HAP-1 (cell line): ENCODE data around the gene NXPH3.

Source experiments
- DNase-seq, 2 experiments: peaks; one replicate each; pipeline ENCODE4 v3.0.0-alpha.2; 2016 to 2020; ENCODE audit warnings: low spot score in 2 of 2
- H3K27me3 ChIP-seq: fragments of 250-450 bp; sonication (Bioruptor Pico); 2 replicates; pipeline ENCODE4 v1.5.1; 2020; ENCODE audit warnings: low read depth, mild to moderate bottlenecking, moderate library complexity
- H3K36me3 ChIP-seq: fragments of 250-450 bp; sonication (Bioruptor Pico); replicated peaks from 2 replicates; pipeline ENCODE4 v1.5.1; 2020; ENCODE audit warnings: mild to moderate bottlenecking
- H3K4me1 ChIP-seq: fragments of 250-450 bp; sonication (Bioruptor Pico); 2 replicates; pipeline ENCODE4 v1.5.1; 2020; ENCODE audit warnings: mild to moderate bottlenecking
- H3K4me3 ChIP-seq: fragments of 250-450 bp; sonication (Bioruptor Pico); 2 replicates; pipeline ENCODE4 v1.5.1; 2020; ENCODE audit warnings: mild to moderate bottlenecking, moderate library complexity
- H3K9me3 ChIP-seq: fragments of 250-450 bp; sonication (Bioruptor Pico); 2 replicates; pipeline ENCODE4 v1.5.1; 2020; ENCODE audit warnings: mild to moderate bottlenecking, moderate library complexity
- in situ Hi-C: fragments of 300-500 bp; cut with MboI; formaldehyde crosslinking; loops from 3 replicates; pipeline ENCODE4 v1.14.3; 2020; ENCODE audit warnings: low sequenced_read_pairs, inconsistent platforms, mixed read lengths

NXPH3 gene

DNA sequence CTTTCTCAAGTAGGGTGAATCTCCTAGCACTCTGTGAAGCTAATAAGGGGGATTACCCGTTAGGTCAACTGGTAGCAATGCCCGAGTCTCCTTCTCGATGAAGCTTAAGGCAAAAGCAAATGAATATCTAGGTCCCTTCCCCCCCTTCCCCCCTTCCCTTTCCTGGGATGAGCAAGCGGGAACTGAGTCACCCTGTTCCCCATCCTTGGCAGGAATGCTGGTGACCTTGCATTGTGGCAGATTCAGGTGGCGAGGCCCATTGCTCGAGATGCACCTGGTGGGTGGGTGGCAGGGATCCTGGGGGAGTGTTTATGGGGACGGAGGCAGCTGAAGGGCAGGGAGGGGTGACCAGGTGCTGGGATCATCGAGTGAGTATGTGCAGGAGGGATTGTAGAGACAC, 7.1 kb downstream of the NXPH3 start:
- Histone ChIP-seq H3K9me3 (no peaks in the 10 kb centered on the region), H3K4me3 (no peak overlapping the region), H3K4me1 (no peaks in the 10 kb centered on the region), H3K36me3 (no peaks in the 10 kb centered on the region), H3K27me3 (no peaks in the 10 kb centered on the region)
- no peak for DNase-seq
- in situ Hi-C loops = no loop called here

DNA sequence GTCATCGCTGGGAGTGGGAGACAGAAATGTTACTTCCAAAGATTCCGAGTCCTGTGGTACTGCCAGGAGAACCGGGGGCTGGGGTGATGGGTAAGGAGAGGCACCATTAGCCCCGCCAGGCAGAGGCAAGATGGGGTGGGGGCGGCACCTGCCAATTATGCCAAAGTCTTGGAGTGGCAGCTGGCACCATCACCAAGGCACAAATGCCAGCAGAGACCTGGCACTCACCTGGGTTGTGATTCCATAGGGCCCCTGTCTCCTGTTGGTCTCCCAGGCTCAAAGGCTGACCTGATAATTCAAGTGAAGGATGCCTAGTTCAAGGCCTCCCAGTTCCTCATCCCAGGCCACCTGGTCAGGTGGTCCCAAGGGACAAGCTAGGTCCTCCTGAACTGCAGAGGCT, 7.6 kb downstream of the NXPH3 start:
- no peaks in the 10 kb centered on the region for H3K9me3 ChIP-seq
- in situ Hi-C loops = no loop called here
- H3K27me3 ChIP-seq = no peaks in the 10 kb centered on the region
- no peaks in the 10 kb centered on the region for H3K36me3 ChIP-seq
- H3K4me1 ChIP-seq = no peaks in the 10 kb centered on the region
- no peak for DNase-seq
- H3K4me3 ChIP-seq = no peak overlapping the region

DNA sequence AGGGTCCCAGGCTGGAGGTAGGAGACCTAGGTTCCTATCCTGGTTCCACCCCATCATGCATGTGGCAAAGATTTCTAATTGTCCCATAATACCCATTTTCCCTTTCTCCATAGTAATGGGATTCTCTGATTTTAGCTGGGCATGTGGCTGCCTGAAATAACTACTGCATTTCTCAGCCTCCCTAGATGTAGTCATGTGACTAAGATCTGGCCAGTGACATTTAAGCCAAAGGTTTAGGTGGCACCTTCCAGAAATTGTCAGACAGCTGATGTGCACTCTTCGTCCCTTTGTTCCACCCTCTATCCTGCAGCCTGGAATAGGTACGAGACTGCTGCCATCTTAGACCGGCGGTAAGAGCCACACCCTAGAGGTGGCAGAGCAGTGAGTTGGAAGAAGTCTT, 8.2 kb downstream of the NXPH3 start:
- no peak overlapping the region for H3K4me3 ChIP-seq
- H3K27me3 ChIP-seq = no peaks in the 10 kb centered on the region
- H3K4me1 ChIP-seq = no peaks in the 10 kb centered on the region
- no peaks in the 10 kb centered on the region for H3K36me3 ChIP-seq
- no peaks in the 10 kb centered on the region for H3K9me3 ChIP-seq
- no peak for DNase-seq
- in situ Hi-C loops = no loop called here

DNA sequence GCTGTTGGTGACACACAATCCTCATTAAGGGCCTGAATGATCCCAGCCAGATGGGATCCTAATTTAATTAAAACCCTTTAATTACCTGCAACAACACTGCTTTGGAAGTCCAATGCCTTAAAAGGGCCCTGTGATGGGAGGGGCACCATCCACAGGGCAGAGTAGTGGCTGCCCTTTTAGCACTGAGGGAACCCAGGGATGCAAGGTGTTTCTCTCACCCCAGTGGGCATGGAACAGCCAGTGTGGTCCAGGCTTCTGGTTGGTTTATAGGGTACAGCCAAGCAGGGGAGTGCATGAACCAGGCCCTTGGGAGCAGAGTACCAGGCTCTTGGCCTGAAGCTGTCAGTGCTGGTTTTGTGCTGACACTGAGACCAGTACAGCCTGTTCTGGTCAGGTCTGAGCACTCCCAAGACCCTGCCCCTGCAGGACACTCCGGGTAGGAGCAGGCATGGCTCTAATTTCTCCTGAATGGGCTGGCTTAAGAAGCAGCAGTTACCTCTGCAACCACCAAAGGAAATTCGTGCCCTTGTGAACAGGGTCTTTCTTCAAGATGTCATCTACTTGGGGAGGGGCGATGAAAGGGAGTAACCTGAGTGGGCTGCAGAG, 9.9 kb downstream of the NXPH3 start:
- Histone ChIP-seq H3K36me3 (no peaks in the 10 kb centered on the region), H3K4me3 (no peak overlapping the region), H3K4me1 (no peaks in the 10 kb centered on the region), H3K9me3 (no peaks in the 10 kb centered on the region), H3K27me3 (no peaks in the 10 kb centered on the region)
- in situ Hi-C loops = no loop called here
- peak in 1 of 2 experiments; percentile 32 for DNase-seq

DNA sequence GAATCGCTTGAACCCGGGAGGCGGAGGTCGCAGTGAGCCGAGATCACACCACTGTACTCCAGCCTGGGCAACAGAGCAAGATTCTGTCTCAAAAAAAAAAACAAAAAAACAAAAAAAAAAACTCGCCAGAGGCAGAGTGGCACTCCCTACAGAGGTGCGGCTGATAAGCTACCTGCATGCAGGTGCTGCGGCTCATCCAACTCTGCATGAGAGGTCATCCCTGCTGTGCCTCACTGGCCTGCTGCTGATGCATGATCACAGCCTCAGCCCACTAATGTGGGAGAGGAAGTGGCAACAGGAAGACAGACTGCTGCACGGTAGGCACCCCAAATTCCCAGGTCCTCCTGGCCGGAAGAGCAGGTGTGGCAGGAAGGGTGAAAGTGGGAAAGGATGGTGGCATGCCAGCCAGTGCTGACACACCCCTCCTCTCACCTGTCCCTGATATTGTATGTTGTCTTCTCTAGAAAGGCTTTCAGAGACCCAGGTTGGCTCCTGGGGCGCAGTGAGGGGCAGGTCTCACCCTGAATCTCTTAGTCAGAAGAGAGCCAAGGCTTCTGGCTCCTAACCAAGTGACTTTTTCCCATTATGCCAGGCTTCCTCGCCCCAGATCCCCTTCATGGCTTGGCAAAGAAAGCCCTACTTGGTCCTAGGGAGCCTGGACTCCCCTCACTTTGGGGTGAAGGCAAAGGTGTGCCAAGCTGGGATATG, 11.8 kb downstream of the NXPH3 start:
- DNase-seq = no peak
- in situ Hi-C loops = no loop called here

DNA sequence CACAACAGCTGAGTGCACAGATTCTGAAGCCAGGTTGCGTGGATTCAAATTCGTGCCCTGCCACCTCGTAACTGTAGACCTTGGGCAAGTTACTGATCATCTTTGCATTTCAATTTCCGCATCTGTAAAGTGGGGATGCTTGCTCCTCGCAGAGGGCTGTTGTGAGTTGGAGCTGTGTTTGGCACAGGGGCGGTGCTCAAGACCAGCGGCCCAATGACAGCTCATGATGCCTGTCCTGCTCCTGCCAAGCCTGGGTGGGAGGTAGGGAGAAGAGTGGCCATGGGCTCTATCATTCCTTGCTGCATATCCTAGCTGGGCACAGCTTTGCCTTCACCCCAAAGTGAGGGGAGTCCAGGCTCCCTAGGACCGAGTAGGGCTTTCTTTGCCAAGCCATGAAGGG, 12.6 kb downstream of the NXPH3 start:
- in situ Hi-C loops = no loop called here
- Histone ChIP-seq H3K36me3 (no peaks in the 10 kb centered on the region), H3K4me3 (no peak overlapping the region), H3K27me3 (no peaks in the 10 kb centered on the region), H3K9me3 (no peaks in the 10 kb centered on the region), H3K4me1 (no peaks in the 10 kb centered on the region)
- DNase-seq = no peak

More for the DNA sequence above, 11.8 kb downstream of the NXPH3 start:
- H3K9me3 ChIP-seq = no peaks in the 10 kb centered on the region
- no peaks in the 10 kb centered on the region for H3K27me3 ChIP-seq
- H3K4me1 ChIP-seq = no peaks in the 10 kb centered on the region
- no peak overlapping the region for H3K4me3 ChIP-seq
- no peaks in the 10 kb centered on the region for H3K36me3 ChIP-seq

DNA sequence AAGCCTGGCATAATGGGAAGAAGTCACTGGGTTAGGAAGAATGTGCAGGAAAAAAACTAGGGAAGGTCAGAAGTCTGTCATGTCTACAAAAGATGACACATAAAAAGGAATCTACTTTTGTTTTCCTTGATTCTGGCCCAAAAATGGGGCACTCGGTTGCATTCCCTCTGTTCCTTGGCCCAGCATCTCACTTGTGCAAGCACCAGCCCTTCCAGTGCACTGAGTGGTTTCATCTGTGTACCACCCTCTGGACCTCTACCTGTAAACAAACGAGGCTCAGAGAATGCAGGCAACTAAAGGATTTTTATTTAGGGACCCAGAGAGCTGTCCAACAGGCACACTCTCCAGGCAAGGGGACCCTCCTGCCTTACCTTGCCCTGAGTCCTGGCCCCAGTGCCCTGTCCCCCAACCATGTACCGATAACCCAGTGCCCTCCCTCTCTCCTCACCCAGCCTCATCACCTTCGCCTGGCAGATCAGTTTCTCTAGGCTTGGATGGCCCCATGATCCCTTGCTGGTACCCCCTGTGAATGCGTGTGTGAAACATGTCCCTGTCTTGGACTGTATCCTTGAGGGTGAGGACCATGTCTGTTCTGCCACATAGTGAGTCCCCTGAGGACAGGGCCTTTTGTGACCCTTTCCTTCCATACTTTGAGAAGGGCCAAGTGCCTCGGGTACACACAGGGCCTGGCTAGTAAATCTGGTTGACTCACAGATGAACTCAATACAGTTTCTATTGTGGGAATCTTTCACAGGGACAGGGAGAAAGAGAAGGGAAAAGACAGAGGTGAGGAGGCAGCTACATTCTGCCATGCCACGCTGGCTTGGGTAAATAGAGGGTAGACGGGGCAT, 13.3 kb downstream of the NXPH3 start:
- H3K4me1 ChIP-seq = no peaks in the 10 kb centered on the region
- no peak for DNase-seq
- in situ Hi-C loops = no loop called here
- H3K4me3 ChIP-seq = no peak overlapping the region
- H3K36me3 ChIP-seq = no peaks in the 10 kb centered on the region
- H3K27me3 ChIP-seq = no peaks in the 10 kb centered on the region
- H3K9me3 ChIP-seq = no peaks in the 10 kb centered on the region

DNA sequence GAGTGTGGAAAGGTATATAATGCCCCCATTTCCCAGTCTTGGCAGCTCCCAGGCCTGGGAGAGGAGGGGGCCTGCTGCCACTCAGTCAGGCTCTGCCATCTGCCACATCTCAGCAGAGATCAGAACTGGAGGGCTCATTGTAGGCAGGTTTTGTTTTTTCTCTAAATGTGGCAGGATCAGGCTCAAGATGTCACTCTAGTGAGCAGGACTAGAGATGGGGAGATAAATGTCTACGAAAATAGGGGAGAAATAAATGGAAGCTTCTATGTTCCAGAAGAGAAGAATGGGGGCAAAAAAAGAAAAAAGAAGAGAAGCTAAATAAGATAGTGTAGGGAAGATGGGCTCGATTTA, 13.9 kb downstream of the NXPH3 start:
- in situ Hi-C loops = no loop called here
- no peaks in the 10 kb centered on the region for H3K9me3 ChIP-seq
- no peak overlapping the region for H3K4me3 ChIP-seq
- DNase-seq = no peak
- no peaks in the 10 kb centered on the region for H3K27me3 ChIP-seq
- no peaks in the 10 kb centered on the region for H3K36me3 ChIP-seq
- H3K4me1 ChIP-seq = no peaks in the 10 kb centered on the region

DNA sequence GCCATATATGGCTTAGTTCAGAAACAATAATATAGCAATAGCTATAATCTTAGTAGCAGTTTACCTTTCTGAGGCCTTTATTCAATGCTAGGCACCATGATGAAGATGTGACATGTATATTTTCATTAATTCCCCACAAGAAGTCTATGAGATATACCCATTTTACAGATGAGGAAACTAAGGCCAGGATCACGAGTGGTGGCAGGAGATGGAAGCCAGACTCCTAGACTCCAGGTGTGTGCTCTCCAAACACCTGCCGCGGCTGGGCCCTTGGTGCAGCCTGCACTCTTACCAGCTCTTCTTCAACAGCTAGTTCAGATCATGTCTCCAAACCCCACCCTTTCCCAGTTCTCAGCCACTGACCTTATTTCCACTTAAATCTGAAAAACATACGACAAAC, 15.2 kb downstream of the NXPH3 start:
- Histone ChIP-seq H3K27me3 (no peaks in the 10 kb centered on the region), H3K36me3 (no peaks in the 10 kb centered on the region), H3K9me3 (no peaks in the 10 kb centered on the region), H3K4me3 (no peak overlapping the region), H3K4me1 (no peaks in the 10 kb centered on the region)
- in situ Hi-C loops = no loop called here
- DNase-seq = no peak

DNA sequence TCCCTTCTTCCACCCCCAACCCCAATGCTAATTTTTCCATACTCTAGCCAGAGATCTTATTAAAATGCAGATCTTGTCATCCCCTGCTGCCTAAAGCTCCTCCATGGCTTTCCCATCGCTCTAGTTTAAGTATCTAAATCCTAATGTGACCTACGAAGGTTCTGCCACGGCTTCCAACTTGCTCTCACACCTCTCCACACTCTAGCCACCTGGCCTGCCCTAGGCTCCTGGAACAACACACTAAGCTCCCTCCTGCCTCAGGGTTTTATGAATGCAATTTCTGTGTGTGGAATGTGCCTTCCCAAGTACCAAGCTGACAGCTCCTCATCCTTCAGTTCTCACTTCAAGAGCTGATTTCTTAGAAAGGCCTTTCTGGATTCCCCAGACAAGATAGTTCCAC, 16.6 kb downstream of the NXPH3 start:
- Histone ChIP-seq H3K4me1 (peaks cover 8% of the 10 kb centered on the region; the same call in 1 of the 2 replicates), H3K27me3 (no peaks in the 10 kb centered on the region), H3K9me3 (no peaks in the 10 kb centered on the region), H3K4me3 (no peak overlapping the region), H3K36me3 (no peaks in the 10 kb centered on the region)
- in situ Hi-C loops = no loop called here
- DNase-seq = no peak

DNA sequence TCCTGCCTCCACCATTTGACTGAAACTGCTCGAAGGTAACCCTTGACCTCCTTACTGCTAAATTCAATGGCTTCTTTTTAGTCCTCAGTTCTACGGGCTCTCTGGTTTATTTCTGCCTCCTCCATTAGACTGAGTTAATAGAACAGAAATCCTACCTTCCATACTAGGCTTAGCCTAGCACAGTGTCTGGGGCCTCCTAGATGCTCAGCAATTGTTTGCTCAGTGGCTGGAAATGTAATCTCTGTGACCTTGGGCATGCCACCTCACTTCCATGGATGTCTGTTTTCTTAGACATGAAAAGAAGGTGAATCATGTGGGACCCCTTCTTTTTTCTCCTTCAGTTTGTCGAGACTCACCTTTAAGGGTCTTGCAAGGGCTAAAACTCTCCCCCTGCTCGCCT, 19.7 kb downstream of the NXPH3 start:
- Histone ChIP-seq H3K36me3 (no peaks in the 10 kb centered on the region; the same call in 1 of the 2 replicates), H3K4me3 (no peak overlapping the region), H3K9me3 (no peaks in the 10 kb centered on the region), H3K27me3 (no peaks in the 10 kb centered on the region), H3K4me1 (peaks cover 10% of the 10 kb centered on the region; the same call in 1 of the 2 replicates)
- no peak for DNase-seq
- in situ Hi-C loops = no loop called here

DNA sequence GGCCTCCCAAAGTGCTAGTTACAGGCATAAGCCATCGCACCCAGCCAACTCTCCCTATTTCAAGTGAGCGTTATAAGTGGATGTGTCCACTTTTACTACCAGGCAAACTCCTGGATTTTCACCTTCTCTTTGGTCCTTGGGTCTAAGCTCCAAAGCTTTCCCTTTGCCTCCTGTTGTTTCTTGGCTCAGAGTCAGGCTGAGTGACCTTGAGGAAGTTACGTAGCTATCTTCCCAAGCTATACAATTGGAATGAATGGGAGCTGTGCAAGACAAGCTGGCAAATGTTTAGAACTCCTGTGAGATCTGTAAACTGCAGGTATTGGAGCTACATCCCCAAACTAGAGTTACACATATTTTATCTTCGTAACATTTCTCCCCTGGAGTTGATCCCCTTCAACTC, 20.3 kb downstream of the NXPH3 start:
- in situ Hi-C loops = no loop called here
- DNase-seq = no peak
- H3K27me3 ChIP-seq = no peaks in the 10 kb centered on the region
- H3K9me3 ChIP-seq = no peaks in the 10 kb centered on the region
- no peak overlapping the region for H3K4me3 ChIP-seq
- peaks cover 10% of the 10 kb centered on the region; the same call in 1 of the 2 replicates for H3K4me1 ChIP-seq
- no peaks in the 10 kb centered on the region; the same call in none of the 2 replicates for H3K36me3 ChIP-seq

DNA sequence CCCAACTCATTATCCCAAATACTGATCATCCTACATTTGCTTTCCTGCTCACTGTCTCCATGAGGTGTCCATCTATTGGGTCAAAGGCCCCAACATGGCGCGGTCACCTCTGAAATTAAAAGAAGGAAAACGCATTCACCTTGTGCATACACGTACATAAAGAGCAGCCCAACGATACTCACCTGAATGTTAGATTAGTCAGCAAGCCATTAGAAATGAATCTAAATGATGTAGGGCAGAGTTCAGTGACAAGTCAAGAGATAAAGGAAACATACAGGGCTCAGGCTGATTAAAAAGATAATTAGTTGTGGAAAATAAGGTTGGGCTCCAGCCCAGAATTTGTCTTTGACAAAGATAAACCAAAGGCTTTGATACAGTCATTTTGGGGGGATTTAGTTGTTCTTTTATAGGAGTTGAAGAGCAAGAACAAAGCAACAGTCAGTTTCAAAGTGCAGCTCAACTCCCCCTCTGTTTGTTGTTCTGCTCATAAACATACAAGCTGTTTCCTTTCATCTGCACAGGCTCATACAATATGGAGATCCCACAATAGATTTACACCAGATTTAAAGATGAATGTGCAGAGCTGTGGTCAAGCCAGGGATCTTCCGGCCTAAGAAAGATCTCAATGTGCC, 21.1 kb downstream of the NXPH3 start:
- Histone ChIP-seq H3K4me1 (peaks cover 10% of the 10 kb centered on the region; the same call in 1 of the 2 replicates), H3K36me3 (peaks cover 5% of the 10 kb centered on the region), H3K9me3 (no peaks in the 10 kb centered on the region), H3K27me3 (no peaks in the 10 kb centered on the region), H3K4me3 (no peak overlapping the region)
- in situ Hi-C loops = no loop called here
- DNase-seq = peak; percentile 24 to 39

DNA sequence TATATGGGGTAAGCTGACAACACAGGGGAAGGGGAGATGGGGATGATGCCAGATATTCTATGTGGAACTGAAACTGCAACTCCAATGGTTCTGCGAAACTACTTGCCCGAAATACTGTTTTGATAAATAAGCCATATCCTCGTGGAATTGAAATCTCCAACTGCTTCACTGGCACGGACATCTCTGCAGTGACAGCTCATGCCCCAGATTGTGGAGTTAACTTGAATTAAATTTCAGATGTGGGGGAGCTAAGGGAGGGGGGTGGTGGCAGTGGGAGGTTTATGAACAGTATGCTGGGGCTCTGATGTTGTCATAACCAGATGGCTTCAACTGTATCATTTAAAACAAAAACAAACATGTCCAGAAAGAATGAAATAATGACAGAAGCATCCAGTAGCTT, 21.8 kb downstream of the NXPH3 start:
- peaks cover 6% of the 10 kb centered on the region for H3K36me3 ChIP-seq
- no peaks in the 10 kb centered on the region for H3K9me3 ChIP-seq
- no peak for DNase-seq
- H3K27me3 ChIP-seq = no peaks in the 10 kb centered on the region
- H3K4me3 ChIP-seq = no peak overlapping the region
- H3K4me1 ChIP-seq = peaks cover 12% of the 10 kb centered on the region
- in situ Hi-C loops = no loop called here
